ENCODE measurements around the gene OR1L4. TPM values are rescaled to one million over a fixed set of nuclear protein-coding genes. Genes with fewer than 3 reads are reported as not detected.

OR1L4 gene
- total and polyA plus RNA-seq, 2 of the 8 experiments (the other 6 are each of a cell fraction or from before 2014, with no cell fraction given): not detected

- no peak for TF ChIP-seq GABPA (IDR thresholded peaks at IDR 0.05; ENCODE audit: borderline replicate concordance, insufficient read depth, low read length)
- no peak for TF ChIP-seq CHD2 (IDR thresholded peaks at IDR 0.05; ENCODE audit: low read length)
- no peak for TF ChIP-seq RNF2 (IDR thresholded peaks at IDR 0.05; ENCODE audit: borderline replicate concordance, low read depth, low read length, missing control alignments, poor library complexity, severe bottlenecking)
Observed at GRCh38 chr9:122754825-122755224, 31.0 kb downstream of the OR1L4 start (continued).
